ENCODE results near the gene CD8B.

GRCh38 chr2:86800856-86801567, 60.7 kb downstream of the CD8B start:
- TF ChIP-seq CTCF (conservative IDR thresholded peaks at IDR 0.05; ENCODE audit: low read depth, low read length): no peak
- TF ChIP-seq EZH2 (IDR thresholded peaks at IDR 0.05; ENCODE audit: borderline replicate concordance, low read depth, low read length, poor library complexity, severe bottlenecking): no peak
